ENCODE data around the gene JPH4. TPM values are rescaled to one million over a fixed set of nuclear protein-coding genes. Genes with fewer than 3 reads are reported as not detected.

Gene JPH4
- total and polyA plus RNA-seq, 2 donors (not counting 3 experiments of a cell fraction or from before 2014, with no cell fraction given): 0.06 TPM; not detected in 1

DNA sequence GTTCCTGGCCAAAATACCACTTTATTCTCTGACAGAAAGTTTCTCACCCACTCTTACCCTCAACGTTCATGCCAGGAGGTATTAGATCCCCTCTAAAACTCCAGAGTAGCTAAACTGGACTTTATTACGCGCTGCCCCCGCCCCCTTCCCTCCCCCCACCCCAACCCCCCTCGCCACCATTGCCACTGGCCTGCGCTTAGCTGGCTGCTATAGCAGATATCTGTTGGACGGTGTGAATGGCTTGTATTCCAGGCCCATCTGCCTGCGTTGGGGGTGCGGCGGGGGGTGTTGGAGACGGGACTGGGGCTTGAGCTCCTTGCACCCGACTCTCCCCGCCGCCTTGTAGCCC lies 23.1 kb downstream of the JPH4 start:
- Histone ChIP-seq H2AFZ (ENCODE audit: low read depth, low read length) (peak overlapping the region; percentile 78), H3K4me2 (ENCODE audit: insufficient read depth, low read length) (peak overlapping the region; percentile 94), H3K27me3 (ENCODE audit: control insufficient read depth in 2 of 2, insufficient read depth in 2 of 2, low read length in 2 of 2) (peaks cover 0 to 3% of the 10 kb centered on the region in 2 experiments), H3K36me3 (ENCODE audit: control insufficient read depth in 2 of 2, extremely low read depth in 1 of 2, insufficient read depth in 2 of 2, low read length in 2 of 2) (peaks cover 0 to 9% of the 10 kb centered on the region in 2 experiments), H3K9me1 (replicated peaks; ENCODE audit: control insufficient read depth, extremely low read depth, insufficient read depth, low read length) (no peaks in the 10 kb centered on the region), H3K27ac (ENCODE audit: insufficient read depth, low read depth, low read length) (peak overlapping the region; percentile 52), H3K4me1 (ENCODE audit: control insufficient read depth, extremely low read depth, insufficient read depth, low read length) (peaks cover 17% of the 10 kb centered on the region), H3K79me2 (ENCODE audit: control insufficient read depth, insufficient read depth, low read length) (peaks cover 11% of the 10 kb centered on the region), H3K9me3 (replicated peaks; ENCODE audit: control insufficient read depth, insufficient read depth, low read length) (no peaks in the 10 kb centered on the region), H4K20me1 (replicated peaks; ENCODE audit: control insufficient read depth, extremely low read depth, insufficient read depth, low read length) (no peaks in the 10 kb centered on the region), H3K9ac (replicated peaks; ENCODE audit: extremely low read depth, insufficient read depth, low read length) (peak overlapping the region; percentile 77), H3K4me3 (replicated peaks in 1 of 3; ENCODE audit: insufficient read depth in 1 of 3, low read depth in 1 of 3, low read length in 3 of 3) (peak overlapping the region; percentile 63 to 83 (median 79))
- CTCF ChIA-PET: interaction anchor here (12.3 kb wide), 1 partner anchor 77 kb away, joined by 416 read pairs; no protein-coding TSS in a partner anchor
- POLR2A ChIA-PET: interaction anchor here (0.6 to 1.1 kb wide), 2 partner anchors 77 to 230 kb away, joined by 3 read pairs; no protein-coding TSS in a partner anchor
- no peak for TF ChIP-seq FOS (IDR thresholded peaks at IDR 0.05; ENCODE audit: borderline replicate concordance, insufficient read depth, low read length)
- no peak for TF ChIP-seq MYC (IDR thresholded peaks at IDR 0.05; ENCODE audit: low read depth, low read length)
- TF ChIP-seq GATA2 (IDR thresholded peaks at IDR 0.05; ENCODE audit: insufficient read depth, insufficient read length, low read depth, low read length): no peak
- TF ChIP-seq EZH2 (IDR thresholded peaks at IDR 0.05; ENCODE audit: borderline replicate concordance, low read depth, low read length, severe bottlenecking): no peak
- TF ChIP-seq, protein P1, sequence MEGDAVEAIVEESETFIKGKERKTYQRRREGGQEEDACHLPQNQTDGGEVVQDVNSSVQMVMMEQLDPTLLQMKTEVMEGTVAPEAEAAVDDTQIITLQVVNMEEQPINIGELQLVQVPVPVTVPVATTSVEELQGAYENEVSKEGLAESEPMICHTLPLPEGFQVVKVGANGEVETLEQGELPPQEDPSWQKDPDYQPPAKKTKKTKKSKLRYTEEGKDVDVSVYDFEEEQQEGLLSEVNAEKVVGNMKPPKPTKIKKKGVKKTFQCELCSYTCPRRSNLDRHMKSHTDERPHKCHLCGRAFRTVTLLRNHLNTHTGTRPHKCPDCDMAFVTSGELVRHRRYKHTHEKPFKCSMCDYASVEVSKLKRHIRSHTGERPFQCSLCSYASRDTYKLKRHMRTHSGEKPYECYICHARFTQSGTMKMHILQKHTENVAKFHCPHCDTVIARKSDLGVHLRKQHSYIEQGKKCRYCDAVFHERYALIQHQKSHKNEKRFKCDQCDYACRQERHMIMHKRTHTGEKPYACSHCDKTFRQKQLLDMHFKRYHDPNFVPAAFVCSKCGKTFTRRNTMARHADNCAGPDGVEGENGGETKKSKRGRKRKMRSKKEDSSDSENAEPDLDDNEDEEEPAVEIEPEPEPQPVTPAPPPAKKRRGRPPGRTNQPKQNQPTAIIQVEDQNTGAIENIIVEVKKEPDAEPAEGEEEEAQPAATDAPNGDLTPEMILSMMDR (IDR thresholded peaks at IDR 0.05; ENCODE audit: extremely low read depth in 1 of 2, insufficient read depth in 1 of 2, low read depth in 1 of 2, low read length in 2 of 2): no peak
- TF ChIP-seq, protein P2, sequence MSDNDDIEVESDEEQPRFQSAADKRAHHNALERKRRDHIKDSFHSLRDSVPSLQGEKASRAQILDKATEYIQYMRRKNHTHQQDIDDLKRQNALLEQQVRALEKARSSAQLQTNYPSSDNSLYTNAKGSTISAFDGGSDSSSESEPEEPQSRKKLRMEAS (IDR thresholded peaks at IDR 0.05; ENCODE audit: insufficient read depth, insufficient read length): no peak
- TF ChIP-seq JUN (IDR thresholded peaks at IDR 0.05; ENCODE audit: borderline replicate concordance, insufficient read depth, insufficient read length, low read depth): no peak
- no peak for TF ChIP-seq POLR2AphosphoS5 (IDR thresholded peaks at IDR 0.05; ENCODE audit: insufficient read depth, low read depth, low read length)
- no peak for TF ChIP-seq POLR2A (IDR thresholded peaks at IDR 0.05; ENCODE audit: low read depth, low read length)
- DNase-seq (ENCODE audit: low read depth, low spot score) (no peak), FAIRE-seq (no peak)
- dilution Hi-C loops (cut with MboI; ENCODE audit: extremely low pct_ligation_motif_present, low sequenced_read_pairs): no loop called here
- BruUV-seq (replicated peaks): no TSS peak
- intact Hi-C loops (cut with micrococcal nuclease): no loop called here
